IPS-20b (cell line): ENCODE results near the gene CEP85.

ENCODE experiments used
- H3K27ac ChIP-seq: one replicate; pipeline ENCODE4 v1.5.1; 2013; ENCODE audit warnings: low read length
- H3K27me3 ChIP-seq: 2 replicates; pipeline ENCODE4 v1.6.1; 2013; ENCODE audit warnings: mild to moderate bottlenecking, low read length, inconsistent platforms; ENCODE audit not compliant: insufficient read depth
- H3K36me3 ChIP-seq: 2 replicates; pipeline ENCODE4 v1.6.1; 2013; ENCODE audit warnings: low read depth, mild to moderate bottlenecking, inconsistent platforms, low read length, moderate library complexity; ENCODE audit not compliant: insufficient read depth
- H3K4me1 ChIP-seq: 2 replicates; pipeline ENCODE4 v1.6.1; 2013; ENCODE audit warnings: mild to moderate bottlenecking, control low read depth, inconsistent platforms, low read length, moderate library complexity; ENCODE audit not compliant: insufficient read depth
- H3K4me3 ChIP-seq: 2 replicates; pipeline ENCODE4 v1.5.1; 2013; ENCODE audit warnings: mild to moderate bottlenecking, low read length, inconsistent platforms
- H3K9ac ChIP-seq: 2 replicates; pipeline ENCODE4 v1.6.1; 2013; ENCODE audit warnings: low read depth, mild to moderate bottlenecking, inconsistent platforms, low read length, moderate library complexity
- H3K9me3 ChIP-seq: 2 replicates; pipeline ENCODE4 v1.6.1; 2013; ENCODE audit warnings: mild to moderate bottlenecking, low read depth, low read length, inconsistent platforms; ENCODE audit not compliant: insufficient read depth

The CEP85 gene

DNA sequence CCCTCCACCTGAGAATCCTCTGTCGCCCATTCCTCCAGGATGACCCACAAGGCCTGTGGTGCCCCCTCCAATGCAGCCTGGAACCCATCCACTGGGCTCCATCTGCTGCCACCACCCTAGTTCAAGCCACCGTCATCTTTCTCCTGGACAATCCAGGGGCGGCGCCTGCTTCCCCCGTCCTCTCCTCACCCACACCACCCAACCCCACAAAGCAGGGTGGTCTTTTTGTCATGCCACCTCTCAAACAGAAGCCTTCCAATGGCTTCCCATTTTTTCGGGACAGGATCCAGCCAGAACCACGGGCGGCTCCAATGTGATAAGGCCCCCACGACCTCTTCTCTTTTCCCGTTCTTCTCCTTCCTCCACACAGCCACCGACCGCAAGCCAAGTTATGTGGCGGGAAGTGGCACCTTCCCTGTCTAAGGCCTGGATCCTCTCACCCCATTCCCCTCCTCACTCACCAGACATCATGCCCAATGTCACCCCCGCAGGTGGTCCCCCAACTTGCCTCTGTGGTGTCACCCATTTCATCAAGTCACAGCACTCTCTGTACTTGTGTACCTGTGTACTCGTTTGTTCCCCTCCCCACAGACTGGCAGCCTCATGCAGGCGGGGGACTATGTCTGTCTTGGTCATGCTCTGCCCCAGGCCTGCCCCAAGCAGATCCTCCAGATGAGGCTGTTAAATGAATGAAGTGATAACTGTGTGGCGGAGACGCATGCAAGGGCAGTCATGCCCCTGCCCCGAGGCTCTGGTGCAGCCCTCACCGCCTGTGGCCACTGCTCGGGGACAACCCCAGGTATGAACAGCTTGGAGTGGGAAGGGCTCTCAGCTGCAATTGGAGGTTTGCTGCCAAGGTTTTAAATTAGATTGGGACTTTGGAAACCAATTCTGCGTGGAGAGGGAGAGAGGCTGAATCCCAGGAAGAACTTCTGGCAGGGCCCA lies 61.5 kb downstream of the CEP85 start:
- Histone ChIP-seq H3K27ac (no peak overlapping the region), H3K9ac (no peak overlapping the region), H3K9me3 (no peaks in the 10 kb centered on the region), H3K27me3 (no peaks in the 10 kb centered on the region), H3K36me3 (no peaks in the 10 kb centered on the region), H3K4me3 (no peak overlapping the region), H3K4me1 (peaks cover under 1% of the 10 kb centered on the region; the same call in 1 of the 2 replicates)

DNA sequence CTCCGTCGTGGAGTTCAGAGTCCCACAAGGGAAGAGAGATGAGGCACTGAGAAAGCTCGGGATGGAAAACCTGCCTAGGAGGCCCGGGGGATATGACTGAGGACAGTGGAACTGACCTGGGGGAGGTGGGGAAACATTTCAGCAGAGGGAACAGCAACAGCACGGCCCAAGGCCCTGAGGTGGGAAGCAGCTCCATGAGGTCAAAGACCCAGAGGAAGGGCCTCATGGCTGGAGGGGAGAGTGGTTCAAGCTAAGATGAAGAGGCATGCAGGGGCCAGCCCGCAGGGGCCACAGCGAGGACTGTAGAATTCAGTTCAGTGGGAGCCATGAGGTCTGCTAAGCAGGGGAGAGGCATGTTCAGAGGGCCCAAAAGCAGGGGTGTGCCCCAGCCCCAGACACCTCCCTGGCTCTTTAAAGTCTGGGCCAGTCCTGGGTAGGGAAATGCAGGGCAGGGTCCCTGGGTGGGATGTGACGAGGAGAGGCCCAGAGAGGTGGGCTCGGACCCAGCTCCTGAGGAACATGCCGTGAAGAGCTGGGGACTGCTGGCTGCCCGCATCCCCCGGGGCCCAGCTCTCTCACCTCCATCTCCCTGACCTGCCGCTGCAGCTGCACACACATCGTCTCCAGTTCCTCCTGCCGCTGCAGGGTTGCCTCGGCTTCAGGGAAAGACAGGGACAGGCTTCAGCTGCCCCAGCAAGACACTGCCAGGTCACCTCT lies 62.5 kb downstream of the CEP85 start:
- Histone ChIP-seq H3K9me3 (no peaks in the 10 kb centered on the region), H3K9ac (no peak overlapping the region), H3K4me1 (no peaks in the 10 kb centered on the region), H3K27me3 (no peaks in the 10 kb centered on the region), H3K36me3 (no peaks in the 10 kb centered on the region), H3K4me3 (no peak overlapping the region), H3K27ac (no peak overlapping the region)

DNA sequence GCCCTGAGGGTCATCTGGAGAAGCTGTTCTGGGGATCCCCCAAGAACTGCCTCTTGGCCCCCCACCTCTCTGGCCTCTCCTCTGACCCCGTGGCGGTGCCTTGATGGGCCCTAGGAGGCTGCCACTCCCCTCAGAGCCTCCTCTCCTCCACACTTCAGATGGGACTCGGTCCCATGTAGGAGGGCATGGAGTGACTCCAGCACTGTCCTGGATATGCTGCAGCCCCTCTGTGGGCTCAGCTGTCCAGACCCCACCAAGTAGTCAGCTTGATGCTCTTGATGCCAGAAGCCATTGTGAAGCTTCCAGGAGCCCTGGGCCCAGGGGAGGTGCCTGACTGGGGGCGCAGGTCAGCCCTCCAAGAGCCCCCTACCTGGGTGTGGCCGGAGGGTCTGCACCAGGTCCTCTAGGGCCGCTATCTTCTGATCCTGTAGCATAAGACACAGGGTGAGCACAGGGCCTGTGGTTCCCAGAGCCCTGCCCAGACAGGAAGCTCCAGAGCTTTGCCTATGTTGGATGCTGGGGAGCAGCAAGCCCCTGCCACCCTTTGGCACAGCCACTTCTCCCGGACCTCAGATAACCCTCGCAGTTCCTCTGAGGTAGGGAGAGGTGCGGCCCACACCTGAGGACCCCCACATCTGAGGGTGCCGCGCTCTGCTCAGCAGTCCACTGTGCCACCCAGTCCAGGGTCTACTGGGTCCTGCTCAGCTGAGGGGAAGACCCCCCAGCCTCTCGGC lies 63.2 kb downstream of the CEP85 start:
- Histone ChIP-seq H3K9ac (no peak overlapping the region), H3K27me3 (no peaks in the 10 kb centered on the region), H3K4me1 (no peaks in the 10 kb centered on the region), H3K27ac (no peak overlapping the region), H3K9me3 (no peaks in the 10 kb centered on the region), H3K36me3 (no peaks in the 10 kb centered on the region), H3K4me3 (no peak overlapping the region)

DNA sequence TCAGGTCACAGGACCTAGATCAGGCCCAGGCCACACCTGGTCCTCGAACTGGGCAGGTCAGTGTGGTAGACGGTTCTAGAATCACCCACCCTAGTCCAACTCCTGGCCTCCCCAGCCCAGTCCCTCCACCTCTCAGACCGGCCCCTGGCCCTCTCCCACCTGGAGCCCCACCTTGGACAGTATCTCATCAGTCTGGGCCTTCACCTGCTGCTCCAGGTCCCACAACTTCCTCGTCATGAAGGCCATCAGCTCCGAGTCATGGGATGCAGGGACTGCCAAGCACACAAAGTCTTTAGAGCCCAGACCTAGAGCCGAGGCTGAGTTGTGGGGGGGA lies 63.8 kb downstream of the CEP85 start:
- no peak overlapping the region for H3K27ac ChIP-seq
- H3K27me3 ChIP-seq: no peaks in the 10 kb centered on the region
- no peak overlapping the region for H3K9ac ChIP-seq
- H3K4me1 ChIP-seq: no peaks in the 10 kb centered on the region; the same call in 1 of the 2 replicates
- H3K4me3 ChIP-seq: no peak overlapping the region
- H3K9me3 ChIP-seq: no peaks in the 10 kb centered on the region
- H3K36me3 ChIP-seq: no peaks in the 10 kb centered on the region

DNA sequence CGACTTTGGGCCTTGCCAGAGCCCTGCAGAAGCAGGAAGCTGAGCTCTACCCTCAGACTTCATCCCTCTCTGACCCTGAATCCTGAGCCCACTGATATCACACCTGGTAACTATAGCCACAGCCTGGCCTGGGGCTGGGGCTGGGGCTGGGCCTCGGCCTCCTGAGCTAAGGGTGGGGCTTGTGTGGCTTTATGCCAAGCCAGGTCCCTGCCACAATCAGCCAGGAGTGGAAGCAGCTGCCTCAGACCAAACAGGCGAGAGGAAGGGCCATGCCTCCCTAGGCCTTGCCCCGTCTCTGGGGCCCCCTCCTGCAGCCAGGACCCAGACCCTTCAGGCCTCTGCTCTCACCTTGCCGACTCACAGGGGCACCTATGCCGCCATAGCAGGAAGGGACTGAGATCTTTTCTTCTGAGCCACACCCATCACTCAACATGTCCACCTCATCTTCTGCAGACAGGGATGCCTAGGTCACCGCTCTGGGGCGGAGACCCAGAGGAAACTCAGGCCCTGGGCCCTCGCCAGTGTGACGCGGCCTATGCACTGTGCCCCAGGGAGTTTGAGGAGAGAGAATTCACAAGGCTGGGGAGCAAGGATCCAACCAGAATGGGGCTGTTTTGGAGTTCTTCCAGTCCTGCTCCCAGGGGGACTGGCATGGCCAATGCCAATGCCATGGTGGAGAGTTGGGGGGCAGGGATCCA lies 66.7 kb downstream of the CEP85 start:
- H3K9ac ChIP-seq: no peak overlapping the region
- no peaks in the 10 kb centered on the region for H3K36me3 ChIP-seq
- H3K27ac ChIP-seq: no peak overlapping the region
- H3K4me3 ChIP-seq: no peak overlapping the region
- H3K4me1 ChIP-seq: peaks cover 1% of the 10 kb centered on the region
- no peaks in the 10 kb centered on the region for H3K9me3 ChIP-seq
- H3K27me3 ChIP-seq: no peaks in the 10 kb centered on the region

DNA sequence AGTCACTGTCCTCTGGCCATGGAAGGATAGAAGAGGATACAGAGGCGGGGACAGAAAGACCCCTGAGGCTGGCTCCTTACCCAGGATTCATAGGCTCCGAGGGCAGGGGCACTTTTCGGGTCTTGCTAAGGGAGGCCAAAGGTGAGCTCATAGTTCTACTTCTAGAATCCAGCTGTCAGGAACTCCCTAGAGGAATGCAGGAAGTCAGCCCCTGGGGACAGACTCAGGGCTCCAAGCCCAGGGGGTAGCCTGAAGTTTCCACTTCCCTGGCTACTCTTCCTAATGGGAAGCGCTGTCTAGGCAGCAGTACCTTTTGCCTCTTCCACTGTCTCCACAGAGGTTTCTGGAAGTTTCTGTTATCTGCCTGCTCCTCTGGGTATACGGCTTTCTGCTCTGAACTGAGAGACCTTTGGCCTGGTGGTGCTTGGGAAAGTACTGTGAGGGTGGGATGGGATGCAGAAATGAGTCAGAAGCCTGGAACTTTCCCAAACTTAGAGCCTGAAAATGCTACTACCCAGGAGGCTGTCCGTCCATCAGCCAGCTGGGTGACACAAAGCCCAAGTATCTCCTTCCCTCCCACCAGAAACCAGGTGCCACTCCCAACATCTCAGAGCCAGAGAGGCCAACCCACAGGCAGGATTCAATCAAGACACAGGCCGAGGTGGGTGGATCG lies 68.9 kb downstream of the CEP85 start:
- Histone ChIP-seq H3K27ac (no peak overlapping the region), H3K4me3 (no peak overlapping the region), H3K36me3 (no peaks in the 10 kb centered on the region), H3K9ac (no peak overlapping the region), H3K4me1 (peaks cover 10% of the 10 kb centered on the region), H3K9me3 (no peaks in the 10 kb centered on the region), H3K27me3 (no peaks in the 10 kb centered on the region)

DNA sequence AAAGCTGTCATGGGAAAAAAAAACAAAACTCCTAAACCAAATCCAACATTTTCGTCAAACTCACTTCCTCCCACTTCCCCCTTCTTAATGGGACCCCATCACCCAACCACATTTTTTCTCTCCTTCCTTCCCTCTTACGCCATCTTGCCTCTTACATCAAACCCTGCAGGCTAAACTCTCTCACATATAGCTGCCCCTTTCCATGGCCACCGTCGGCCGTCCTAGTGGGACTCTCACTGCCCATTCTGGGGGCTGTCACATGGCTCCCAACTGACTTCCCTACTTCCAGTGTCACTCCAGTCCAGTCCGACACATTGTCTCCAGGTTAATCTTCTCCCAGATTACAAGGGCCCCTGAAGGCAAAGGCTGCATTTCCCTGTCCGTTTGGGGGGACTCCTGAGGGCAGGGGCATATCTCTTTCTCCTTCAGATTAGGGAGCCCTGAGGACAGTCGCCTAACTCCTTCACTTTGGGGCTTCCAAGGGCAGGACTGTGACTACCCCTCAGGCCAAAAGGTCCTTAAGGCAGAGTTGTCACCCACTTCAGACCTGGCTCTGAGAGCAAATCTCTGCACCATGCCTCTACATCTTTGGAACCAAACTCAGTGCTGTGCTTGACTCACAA lies 71.8 kb downstream of the CEP85 start:
- Histone ChIP-seq H3K36me3 (no peaks in the 10 kb centered on the region), H3K4me1 (peaks cover 10% of the 10 kb centered on the region), H3K9ac (peak overlapping the region; percentile 81; the same call in 1 of the 2 replicates), H3K27me3 (no peaks in the 10 kb centered on the region), H3K27ac (no peak overlapping the region), H3K4me3 (peak overlapping the region; percentile 90), H3K9me3 (no peaks in the 10 kb centered on the region)

DNA sequence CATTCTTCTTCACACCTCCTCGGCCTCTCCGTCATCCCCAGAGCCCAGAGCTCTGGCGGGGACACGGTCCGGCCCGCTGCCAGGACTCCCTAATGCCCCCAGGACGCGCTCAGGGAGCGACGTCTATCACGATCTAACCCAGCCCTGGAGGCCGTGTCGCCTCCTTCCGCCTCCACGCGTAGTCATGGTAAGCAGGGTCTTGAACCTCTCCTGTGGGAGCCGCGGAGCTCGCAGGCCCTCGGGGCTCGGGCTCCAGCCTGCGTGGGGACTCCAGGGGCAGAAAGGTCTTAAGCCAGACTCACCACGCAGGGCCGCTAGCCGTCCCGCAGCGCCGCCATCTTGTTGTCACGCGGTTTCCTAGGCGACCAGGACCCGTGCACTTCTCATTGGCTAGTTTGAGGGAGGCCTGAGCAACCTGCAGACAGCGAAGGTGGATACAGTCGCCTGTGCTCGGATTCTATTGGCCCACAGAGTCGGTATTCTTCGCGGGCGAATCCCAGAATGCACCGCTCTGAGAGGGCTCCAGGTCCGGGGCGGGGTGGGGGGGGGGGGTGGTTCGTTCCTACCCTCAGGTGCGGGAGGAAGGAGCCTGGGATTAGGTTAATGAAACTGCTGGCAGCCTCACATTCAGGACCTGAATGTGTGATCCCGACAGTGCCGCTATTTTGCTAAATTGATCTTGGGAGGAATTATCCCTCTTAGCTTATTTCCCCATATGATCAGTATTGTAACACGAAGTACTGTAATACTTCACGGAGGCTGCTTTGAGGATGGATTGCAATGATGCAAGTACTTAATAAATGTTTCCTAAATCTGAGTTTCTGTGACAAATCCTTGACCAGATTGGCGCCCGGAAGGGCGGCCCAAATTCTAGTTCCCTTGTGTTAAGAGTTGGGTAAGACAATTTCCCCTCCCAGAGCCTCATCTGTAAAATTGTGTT lies 72.6 kb downstream of the CEP85 start, which contains the start of gene UBXN11:
Gene UBXN11, minus strand, starts transcription at position 347 of the 940 bp plus-strand sequence. CDS start 3,753 bp downstream, outside the sequence.
- peak within 1 kb of the TSS; percentile 90 for H3K4me3 ChIP-seq
- H3K9ac ChIP-seq: peak within 1 kb of the TSS; percentile 84; the same call in 1 of the 2 replicates
- H3K27ac ChIP-seq: peak within 1 kb of the TSS; percentile 69
- no peaks in the 10 kb centered on the region for H3K27me3 ChIP-seq
- no peaks in the 10 kb centered on the region for H3K9me3 ChIP-seq
- no peaks in the 10 kb centered on the region for H3K36me3 ChIP-seq
- peaks cover 10% of the 10 kb centered on the region for H3K4me1 ChIP-seq

DNA sequence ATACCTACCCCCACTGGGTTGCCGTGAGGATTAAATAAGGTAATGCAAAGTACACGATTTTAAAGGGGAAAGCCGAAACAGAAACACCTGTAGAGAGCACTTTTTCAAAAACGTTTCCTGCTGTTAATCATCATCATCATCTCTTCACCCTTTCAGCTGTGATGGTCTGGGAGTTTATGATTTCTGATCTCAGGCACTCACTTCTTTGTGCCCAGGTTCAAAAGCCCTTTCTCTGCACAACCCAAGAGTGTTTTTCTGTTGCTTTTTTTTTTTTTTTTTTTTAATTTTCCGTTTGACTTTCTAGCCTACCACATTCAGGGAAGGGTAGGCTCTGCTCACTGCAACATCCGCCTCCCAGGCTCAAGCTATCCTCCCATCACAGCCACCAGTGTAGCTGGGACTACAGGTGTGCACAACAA lies 73.4 kb downstream of the CEP85 start:
- peak overlapping the region; percentile 90 for H3K4me3 ChIP-seq
- peaks cover 10% of the 10 kb centered on the region for H3K4me1 ChIP-seq
- peak overlapping the region; percentile 69 for H3K27ac ChIP-seq
- peak overlapping the region; percentile 84; the same call in 1 of the 2 replicates for H3K9ac ChIP-seq
- H3K36me3 ChIP-seq: no peaks in the 10 kb centered on the region
- H3K9me3 ChIP-seq: no peaks in the 10 kb centered on the region
- H3K27me3 ChIP-seq: no peaks in the 10 kb centered on the region
